Measurements from ENCODE around the gene SUPT4H1.

DNA sequence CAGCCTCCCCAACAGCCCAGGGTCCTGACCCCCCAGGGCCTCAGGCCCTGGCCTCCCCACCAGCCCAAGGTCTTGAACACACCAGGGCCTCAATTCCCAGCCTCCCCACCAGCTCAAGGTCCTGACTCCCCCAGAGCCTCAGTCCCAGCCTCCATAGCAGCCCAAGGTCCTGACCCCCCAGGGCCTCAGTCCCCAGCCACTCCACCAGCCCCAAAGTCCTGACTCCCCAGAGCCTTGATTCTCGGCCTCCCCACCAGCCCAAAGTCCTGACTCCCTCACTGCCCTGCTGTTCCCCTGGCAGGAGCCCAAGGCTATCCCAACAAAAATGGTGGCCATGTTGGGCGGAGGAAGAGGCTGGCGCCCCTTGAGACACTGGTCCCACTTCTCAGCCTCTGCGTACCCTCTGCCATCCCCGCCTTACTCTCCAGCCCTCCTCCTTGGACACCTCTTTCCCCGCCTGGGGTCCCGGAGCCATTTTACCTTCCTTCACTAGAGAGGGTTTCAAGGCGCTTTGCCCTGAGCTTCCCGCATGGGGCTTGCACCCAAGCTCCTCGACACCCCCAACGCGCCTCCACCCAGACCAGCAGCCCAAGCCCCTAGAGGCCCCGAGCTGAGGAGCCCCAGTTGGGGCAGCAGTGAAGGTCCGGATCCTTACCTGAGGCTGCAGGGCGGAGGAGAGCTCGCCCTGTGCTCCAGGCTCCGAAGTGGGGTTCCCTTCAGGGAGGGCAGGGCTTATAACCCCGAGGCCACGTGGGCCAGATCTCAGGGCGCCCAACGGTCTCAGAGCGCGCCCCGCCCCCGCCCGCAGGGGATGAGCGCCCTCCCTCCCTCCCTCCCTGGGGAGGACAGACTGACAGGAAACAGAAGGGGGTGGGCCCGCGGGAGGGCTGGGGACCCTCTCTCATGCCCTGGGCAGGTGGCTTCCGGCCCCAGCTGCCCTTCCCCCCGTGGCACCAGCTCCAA is 19.9 kb downstream of the SUPT4H1 start:
- TF ChIP-seq EZH2 (IDR thresholded peaks at IDR 0.05): no peak
- peak; percentile 92 for TF ChIP-seq POLR2AphosphoS5 (IDR thresholded peaks at IDR 0.05; ENCODE audit: borderline replicate concordance, low read depth, low read length)
- TF ChIP-seq FOXP2 (optimal IDR thresholded peaks at IDR 0.05; ENCODE audit: control extremely low read depth, extremely low read length, insufficient read depth): no peak
